ENCODE results near the gene LAMC1. TPM values are rescaled to one million over a fixed set of nuclear protein-coding genes. Genes with fewer than 3 reads are reported as not detected.

The LAMC1 gene
- polyA plus RNA-seq, 1 of the 3 experiments (the other 2 are of a cell fraction): 101 TPM

GRCh38 chr1:183103147-183103546 is 79.9 kb downstream of the LAMC1 start:
- H3K36me3 ChIP-seq (replicated peaks in 1 of 2; ENCODE audit: control insufficient read depth in 1 of 2, insufficient read depth in 2 of 2, low read length in 1 of 2): peaks cover 17 to 19% of the 10 kb centered on the region in 2 experiments
- POLR2A ChIA-PET: no interaction called here
- H3K4me3 ChIP-seq (ENCODE audit: low read depth in 2 of 2, low read length in 1 of 2): no peak overlapping the region
- 98% methylated on average over 11 of the region's 11 CpGs for WGBS (ENCODE audit: low lambda C conversion rate)
- CTCF ChIA-PET: interaction anchor here (0.7 kb wide), 1 partner anchor 51 kb away, joined by 3 read pairs; no protein-coding TSS in a partner anchor
- H3K9me3 ChIP-seq: no peaks in the 10 kb centered on the region
- no peak overlapping the region for H2AFZ ChIP-seq (ENCODE audit: low read depth)
- no peak overlapping the region for H3K9ac ChIP-seq
- no peak overlapping the region for H3K4me2 ChIP-seq
- no peak for TF ChIP-seq POLR2AphosphoS5 (IDR thresholded peaks at IDR 0.05; ENCODE audit: low read depth, low read length)
- no peak for TF ChIP-seq NFIC (IDR thresholded peaks at IDR 0.05; ENCODE audit: borderline replicate concordance)
- TF ChIP-seq CHD2 (IDR thresholded peaks at IDR 0.05; ENCODE audit: low read length, partially characterized antibody): no peak
- TF ChIP-seq NRF1 (IDR thresholded peaks at IDR 0.05; ENCODE audit: low read depth, low read length): no peak
- TF ChIP-seq SIN3A (IDR thresholded peaks at IDR 0.05; ENCODE audit: borderline replicate concordance, low read depth, low read length): no peak
- no peak for TF ChIP-seq RAD21 (IDR thresholded peaks at IDR 0.05; ENCODE audit: low read length)
- TF ChIP-seq FOXJ3 (CRISPR knock-in tag; IDR thresholded peaks at IDR 0.05): no peak
- TF ChIP-seq CTCF (IDR thresholded peaks at IDR 0.05): no peak
- no peak for TF ChIP-seq FOSL2 (IDR thresholded peaks at IDR 0.05; ENCODE audit: borderline replicate concordance, low read depth)
- TF ChIP-seq TCF12 (IDR thresholded peaks at IDR 0.05): no peak
- no peak for TF ChIP-seq USF1 (IDR thresholded peaks at IDR 0.05; ENCODE audit: borderline replicate concordance, low read depth)
- no peak for TF ChIP-seq MXI1 (IDR thresholded peaks at IDR 0.05; ENCODE audit: low read depth, low read length)
- TF ChIP-seq USF2 (IDR thresholded peaks at IDR 0.05; ENCODE audit: borderline replicate concordance, low read depth, low read length): no peak
- TF ChIP-seq JUND (IDR thresholded peaks at IDR 0.05): no peak
- H3K4me1 ChIP-seq (ENCODE audit: control insufficient read depth in 1 of 2, insufficient read depth in 2 of 2, low read depth in 1 of 2, low read length in 1 of 2): no peaks in the 10 kb centered on the region; a peak in 2 of 4 replicates
- no peak for DNase-seq
- peaks cover 45% of the 10 kb centered on the region for H4K20me1 ChIP-seq (ENCODE audit: insufficient read depth)
- no peak overlapping the region for H3K27ac ChIP-seq (ENCODE audit: low read depth in 2 of 2, low read length in 1 of 2)
- no peaks in the 10 kb centered on the region for H3K9me2 ChIP-seq
- peaks cover 82% of the 10 kb centered on the region; the same call in 1 of the 2 replicates for H3K79me2 ChIP-seq (ENCODE audit: insufficient read depth)
- no peaks in the 10 kb centered on the region for H3F3A ChIP-seq (replicated peaks; ENCODE audit: insufficient read depth)
- H3K27me3 ChIP-seq (ENCODE audit: insufficient read depth): no peaks in the 10 kb centered on the region

GRCh38 chr1:183103577-183103976 is 80.4 kb downstream of the LAMC1 start:
- ChIA-PET CTCF (no interaction called here), POLR2A (no interaction called here)
- DNase-seq: no peak
- no peaks in the 10 kb centered on the region for H3K9me3 ChIP-seq
- H3K4me3 ChIP-seq (ENCODE audit: low read depth in 2 of 2, low read length in 1 of 2): no peak overlapping the region
- no peaks in the 10 kb centered on the region; a peak in 2 of 4 replicates for H3K4me1 ChIP-seq (ENCODE audit: control insufficient read depth in 1 of 2, insufficient read depth in 2 of 2, low read depth in 1 of 2, low read length in 1 of 2)
- H3K9ac ChIP-seq: no peak overlapping the region
- no peak overlapping the region for H3K27ac ChIP-seq (ENCODE audit: low read depth in 2 of 2, low read length in 1 of 2)
- peaks cover 21 to 23% of the 10 kb centered on the region in 2 experiments for H3K36me3 ChIP-seq (replicated peaks in 1 of 2; ENCODE audit: control insufficient read depth in 1 of 2, insufficient read depth in 2 of 2, low read length in 1 of 2)
- H4K20me1 ChIP-seq (ENCODE audit: insufficient read depth): peaks cover 41% of the 10 kb centered on the region
- peaks cover 82% of the 10 kb centered on the region; the same call in 1 of the 2 replicates for H3K79me2 ChIP-seq (ENCODE audit: insufficient read depth)
- 94% methylated on average over 4 of the region's 4 CpGs for WGBS (ENCODE audit: low lambda C conversion rate)
- H3K9me2 ChIP-seq: no peaks in the 10 kb centered on the region
- no peak overlapping the region for H3K4me2 ChIP-seq
- no peak overlapping the region for H2AFZ ChIP-seq (ENCODE audit: low read depth)
- no peaks in the 10 kb centered on the region for H3K27me3 ChIP-seq (ENCODE audit: insufficient read depth)
- H3F3A ChIP-seq (replicated peaks; ENCODE audit: insufficient read depth): no peaks in the 10 kb centered on the region
- no peak for TF ChIP-seq USF1 (IDR thresholded peaks at IDR 0.05; ENCODE audit: borderline replicate concordance, low read depth)
- no peak for TF ChIP-seq JUND (IDR thresholded peaks at IDR 0.05)
- no peak for TF ChIP-seq CHD2 (IDR thresholded peaks at IDR 0.05; ENCODE audit: low read length, partially characterized antibody)
- TF ChIP-seq IRF3 (IDR thresholded peaks at IDR 0.05; ENCODE audit: low read depth, low read length): no peak
- no peak for TF ChIP-seq POLR2AphosphoS5 (IDR thresholded peaks at IDR 0.05; ENCODE audit: low read depth, low read length)
- TF ChIP-seq FOXJ3 (CRISPR knock-in tag; IDR thresholded peaks at IDR 0.05): no peak
- TF ChIP-seq SMC3 (IDR thresholded peaks at IDR 0.05; ENCODE audit: low read depth, low read length): no peak
- TF ChIP-seq USF2 (IDR thresholded peaks at IDR 0.05; ENCODE audit: borderline replicate concordance, low read depth, low read length): no peak
- no peak for TF ChIP-seq TAF1 (IDR thresholded peaks at IDR 0.05; ENCODE audit: borderline replicate concordance, low read depth, low read length)
- TF ChIP-seq PBX3 (IDR thresholded peaks at IDR 0.05): no peak
- TF ChIP-seq YY1 (IDR thresholded peaks at IDR 0.05; ENCODE audit: low read depth): no peak
- TF ChIP-seq RAD21 (IDR thresholded peaks at IDR 0.05; ENCODE audit: low read length): no peak

Measured in SK-N-SH (cell line).